Spleen (tissue), 11 donors: ENCODE results near the gene CADM2. TPM values are rescaled to one million over a fixed set of nuclear protein-coding genes. Genes with fewer than 3 reads are reported as not detected.

Experiments used
- DNase-seq: peaks from one replicate; pipeline ENCODE4 v3.0.0-alpha.2; 2020
- H3K27ac ChIP-seq, 8 donors: fragments of 200-600 bp; sonication (generic) in 7 of 8; 1 replicate in 4 of 8; 2 replicates in 4 of 8; pipeline versions ENCODE4 v1.5.0 to v1.8.0; 2016 to 2021; ENCODE audit warnings: inconsistent platforms in 4 of 8, mild to moderate bottlenecking in 4 of 8, moderate library complexity in 1 of 8
- H3K27me3 ChIP-seq, 7 donors: fragments of 200-600 bp; sonication (generic) in 6 of 7; replicated peaks in 1 of 7; 1 replicate in 4 of 7; 2 replicates in 3 of 7; pipeline versions ENCODE4 v1.5.0 to v1.8.0; 2016 to 2021; ENCODE audit warnings: inconsistent platforms in 3 of 7, mild to moderate bottlenecking in 1 of 7
- H3K36me3 ChIP-seq, 6 donors: fragments of 200-600 bp; sonication (generic) in 5 of 6; 1 replicate in 4 of 6; 2 replicates in 2 of 6; pipeline versions ENCODE4 v1.5.0 to v1.8.0; 2016 to 2021; ENCODE audit warnings: inconsistent platforms in 2 of 6
- H3K4me1 ChIP-seq, 6 donors: fragments of 200-600 bp; sonication (generic) in 5 of 6; 1 replicate in 3 of 6; 2 replicates in 3 of 6; pipeline versions ENCODE4 v1.5.0 to v1.8.0; 2016 to 2021; ENCODE audit warnings: inconsistent platforms in 3 of 6
- H3K4me3 ChIP-seq, 8 donors: fragments of 200-600 bp; sonication (generic) in 7 of 8; 1 replicate in 4 of 8; 2 replicates in 4 of 8; pipeline versions ENCODE4 v1.5.0 to v1.8.0; 2016 to 2021; ENCODE audit warnings: inconsistent platforms in 4 of 8, mild to moderate bottlenecking in 4 of 8, moderate library complexity in 2 of 8
- H3K9me3 ChIP-seq, 8 donors: fragments of 200-600 bp; sonication (generic) in 7 of 8; 1 replicate in 4 of 8; 2 replicates in 4 of 8; pipeline versions ENCODE4 v1.5.0 to v1.8.0; 2016 to 2021; ENCODE audit warnings: inconsistent platforms in 4 of 8
- CTCF ChIP-seq, 11 experiments: fragments of 200-600 bp in 7 of 11; fragments of 450-650 bp in 4 of 11; sonication (generic) in 4 of 11; IDR thresholded peaks in 8 of 11; conservative IDR thresholded peaks in 3 of 11; 1 replicate in 7 of 11; 2 replicates in 4 of 11; pipeline versions ENCODE4 v1.4.0 to v1.8.0; 2016 to 2021; ENCODE audit warnings: antibody characterized with exemption in 11 of 11, inconsistent platforms in 4 of 11, mild to moderate bottlenecking in 1 of 11
- POLR2A ChIP-seq, 3 donors: fragments of 450-650 bp; IDR thresholded peaks; one replicate each; pipeline ENCODE4 v1.5.1; 2017; ENCODE audit warnings: antibody characterized with exemption in 3 of 3, mild to moderate bottlenecking in 1 of 3
- POLR2AphosphoS5 ChIP-seq, 3 donors: sonication (generic); formaldehyde crosslinking; IDR thresholded peaks; one replicate each; pipeline ENCODE4 v1.5.1; 2017; ENCODE audit warnings: antibody characterized with exemption in 3 of 3
- WGBS, 5 donors: extraction: QIAGEN DNeasy Blood & Tissue Kit in 3 of 5; methylation state at CpG; one replicate each; pipeline versions ENCODE4 v1.1.5 to v1.1.7; 2013 to 2018; 5-methylcytosine and 5-hydroxymethylcytosine counted together
- intact Hi-C: fragments of 100-400 bp; cut with DNase I; formaldehyde crosslinking; loops from one replicate; pipeline ENCODE4 v1.15.0; 2023; ENCODE audit warnings: low total_unique reads
- polyA plus RNA-seq, 3 donors: library from polyadenylated mRNA; stranded (reverse); fragments of 200-250 nt; gene quantifications; one replicate each; pipeline ENCODE4 v1.2.1, GENCODE V29; 2013
- total RNA-seq, 7 donors: library from RNA; depleted of rRNA in 3 of 7; stranded (reverse); fragments of >200 nt in 3 of 7; fragmentation: NEBNext Ultra II Directional in 4 of 7; extraction: Animal tissue kit (Norgen Biotek cat#: 25700) in 4 of 7; gene quantifications; one replicate each; pipeline versions ENCODE4 v1.1.0 to v1.2.1, GENCODE V29; 2016 to 2021
- donor health status: healthy with polysubstance abuse.
- donor health status: DM: no; HTN: no; CAD: no; lungs with moderate emphysema.
- donor health status: DM: no; HTN: no; CAD: no.
- donor health status: Bipolar disorder and iron deficiency.
- donor health status: healthy.
- donor health status: DM: no; HTN: no; CAD: no.
- donor health status: DM: yes; HTN: yes; CAD: no.

The CADM2 gene
- total and polyA plus RNA-seq, 10 donors, result 0.03 to 4.0 (median 1.0) TPM; not detected in 1

GRCh38 chr3:85482213-85482490, 523.4 kb downstream of the CADM2 start:
- no peaks in the 10 kb centered on the region for H3K4me1 ChIP-seq
- no peak overlapping the region for H3K27ac ChIP-seq
- TF ChIP-seq CTCF (IDR thresholded peaks at IDR 0.05 in 8 of 11, conservative IDR thresholded peaks at IDR 0.05 in 3 of 11) (no peak), POLR2AphosphoS5 (IDR thresholded peaks at IDR 0.05) (no peak), POLR2A (IDR thresholded peaks at IDR 0.05) (no peak)
- H3K9me3 ChIP-seq, result no peaks in the 10 kb centered on the region
- no peak overlapping the region for H3K4me3 ChIP-seq
- no peak for DNase-seq
- no peaks in the 10 kb centered on the region for H3K36me3 ChIP-seq
- H3K27me3 ChIP-seq, result no peaks in the 10 kb centered on the region
- 88 to 96% (median 91%) methylated on average over 3 of the region's 3 CpGs for WGBS, 5 donors
- intact Hi-C loops, result no loop called here

GRCh38 chr3:85483986-85484385, 525.2 kb downstream of the CADM2 start:
- Histone ChIP-seq H3K36me3 (no peaks in the 10 kb centered on the region), H3K27ac (no peak overlapping the region), H3K27me3 (no peaks in the 10 kb centered on the region), H3K9me3 (no peaks in the 10 kb centered on the region), H3K4me1 (no peaks in the 10 kb centered on the region), H3K4me3 (no peak overlapping the region)
- no peak for TF ChIP-seq CTCF (IDR thresholded peaks at IDR 0.05 in 8 of 11, conservative IDR thresholded peaks at IDR 0.05 in 3 of 11)
- TF ChIP-seq POLR2A (IDR thresholded peaks at IDR 0.05), result no peak
- no peak for TF ChIP-seq POLR2AphosphoS5 (IDR thresholded peaks at IDR 0.05)
- intact Hi-C loops, result no loop called here
- WGBS, 5 donors, result 83 to 95% (median 93%) methylated on average over 1 of the region's 1 CpG
- DNase-seq, result no peak

GRCh38 chr3:85487375-85487774, 528.6 kb downstream of the CADM2 start:
- no peak overlapping the region for H3K27ac ChIP-seq
- H3K4me3 ChIP-seq, result no peak overlapping the region
- intact Hi-C loops, result no loop called here
- H3K27me3 ChIP-seq, result no peaks in the 10 kb centered on the region
- H3K36me3 ChIP-seq, result no peaks in the 10 kb centered on the region
- WGBS, 5 donors, result 76 to 79% (median 78%) methylated on average over 9 of the region's 9 CpGs
- TF ChIP-seq CTCF (IDR thresholded peaks at IDR 0.05 in 8 of 11, conservative IDR thresholded peaks at IDR 0.05 in 3 of 11) (no peak), POLR2A (IDR thresholded peaks at IDR 0.05) (no peak), POLR2AphosphoS5 (IDR thresholded peaks at IDR 0.05) (no peak)
- H3K4me1 ChIP-seq, result no peaks in the 10 kb centered on the region
- DNase-seq, result no peak
- no peaks in the 10 kb centered on the region for H3K9me3 ChIP-seq

- 71 to 81% (median 74%) methylated on average over 5 of the region's 5 CpGs for WGBS, 5 donors
- intact Hi-C loops, result no loop called here
These were observed 536.8 kb downstream of the CADM2 start for GRCh38 chr3:85495602-85496001.

More at GRCh38 chr3:85495602-85496001, 536.8 kb downstream of the CADM2 start:
- H3K27me3 ChIP-seq, result no peaks in the 10 kb centered on the region
- no peaks in the 10 kb centered on the region for H3K9me3 ChIP-seq
- H3K36me3 ChIP-seq, result no peaks in the 10 kb centered on the region
- TF ChIP-seq POLR2AphosphoS5 (IDR thresholded peaks at IDR 0.05) (no peak), CTCF (IDR thresholded peaks at IDR 0.05 in 8 of 11, conservative IDR thresholded peaks at IDR 0.05 in 3 of 11) (no peak), POLR2A (IDR thresholded peaks at IDR 0.05) (no peak)
- no peak for DNase-seq
- no peak overlapping the region for H3K27ac ChIP-seq
- no peak overlapping the region for H3K4me3 ChIP-seq
- no peaks in the 10 kb centered on the region for H3K4me1 ChIP-seq
